ENCODE results near the gene IPO4.

DNA sequence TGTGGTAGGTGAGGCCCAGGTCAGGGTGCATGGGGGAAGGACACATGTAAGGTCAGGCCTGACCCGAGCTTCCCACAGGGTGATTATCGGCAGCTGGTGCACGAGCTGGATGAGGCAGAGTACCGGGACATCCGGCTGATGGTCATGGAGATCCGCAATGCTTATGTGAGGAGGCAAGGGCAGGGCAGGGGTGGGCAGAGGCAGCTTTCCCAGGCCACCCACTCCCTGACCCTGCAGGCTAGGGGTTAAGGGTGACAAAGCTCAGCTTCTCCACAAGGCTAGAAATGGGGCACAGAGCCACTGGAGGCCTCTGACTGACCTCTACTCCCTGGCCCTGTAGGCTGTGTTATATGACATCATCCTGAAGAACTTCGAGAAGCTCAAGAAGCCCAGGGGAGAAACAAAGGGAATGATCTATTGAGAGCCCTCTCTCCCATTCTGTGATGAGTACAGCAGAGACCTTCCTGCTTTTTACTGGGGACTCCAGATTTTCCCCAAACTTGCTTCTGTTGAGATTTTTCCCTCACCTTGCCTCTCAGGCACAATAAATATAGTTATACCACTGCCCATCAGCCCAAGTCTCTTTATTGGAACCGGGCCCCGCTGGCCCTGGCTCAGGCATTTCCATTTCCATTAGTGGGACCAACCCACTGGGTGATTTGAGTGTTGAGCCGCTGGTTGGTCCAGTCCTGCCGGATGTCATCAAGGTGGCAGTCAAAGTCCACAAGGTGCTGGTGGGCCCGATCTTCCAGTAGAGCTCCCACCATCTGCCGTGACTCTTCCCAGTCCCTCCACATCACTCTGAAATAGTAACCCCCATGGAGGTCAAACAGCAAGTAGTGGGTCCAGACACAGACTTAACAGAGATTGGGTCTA is 50.0 kb downstream of the IPO4 start:
- no peak for TF ChIP-seq CEBPB (IDR thresholded peaks at IDR 0.05; ENCODE audit: low read depth, low read length)
- TF ChIP-seq CTCF (IDR thresholded peaks at IDR 0.05; ENCODE audit: control extremely low read depth in 1 of 3, insufficient read depth in 1 of 3, low read depth in 1 of 3, low read length in 3 of 3): no peak
- no peak for TF ChIP-seq SP2 (IDR thresholded peaks at IDR 0.05; ENCODE audit: low read length)
- no peak for TF ChIP-seq PHF8 (conservative IDR thresholded peaks at IDR 0.05; ENCODE audit: low read depth, low read length)
- TF ChIP-seq TAF7 (optimal IDR thresholded peaks at IDR 0.05; ENCODE audit: borderline replicate concordance, low read depth, low read length): no peak

Measured in H1 (cell line).